Stimulated activated CD8-positive, alpha-beta memory T cell treated with anti-CD3 and anti-CD28 coated beads, Interleukin-7, amount 100 ng/mL, for 1 hour (primary cell): ENCODE results near the gene HS3ST1.

Experiments
- DNase-seq, 2 donors: peaks; one replicate each; pipeline ENCODE4 v3.0.0-alpha.2; 2020; ENCODE audit warnings: low read depth in 2 of 2

The HS3ST1 gene

DNA sequence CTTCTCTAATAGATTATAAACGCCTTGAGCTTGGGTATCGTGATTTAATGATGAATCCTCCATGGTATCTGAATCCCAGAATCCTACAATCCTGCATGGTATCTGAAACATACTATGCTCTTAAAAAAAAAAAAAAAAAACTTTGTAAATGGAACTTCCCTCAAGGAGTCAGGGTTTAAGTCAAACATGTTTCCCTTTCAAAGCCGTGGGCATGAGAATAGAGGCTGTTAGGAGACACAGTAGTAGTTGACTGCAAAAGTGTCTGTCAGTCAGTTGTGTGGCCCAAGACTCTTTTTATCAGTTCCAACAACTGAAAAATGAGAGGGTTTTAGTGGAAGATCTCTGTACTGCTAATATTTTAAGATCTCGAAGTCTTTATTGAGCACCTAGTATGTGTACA, 2.4 kb upstream of the HS3ST1 start:
- DNase-seq: no peak

DNA sequence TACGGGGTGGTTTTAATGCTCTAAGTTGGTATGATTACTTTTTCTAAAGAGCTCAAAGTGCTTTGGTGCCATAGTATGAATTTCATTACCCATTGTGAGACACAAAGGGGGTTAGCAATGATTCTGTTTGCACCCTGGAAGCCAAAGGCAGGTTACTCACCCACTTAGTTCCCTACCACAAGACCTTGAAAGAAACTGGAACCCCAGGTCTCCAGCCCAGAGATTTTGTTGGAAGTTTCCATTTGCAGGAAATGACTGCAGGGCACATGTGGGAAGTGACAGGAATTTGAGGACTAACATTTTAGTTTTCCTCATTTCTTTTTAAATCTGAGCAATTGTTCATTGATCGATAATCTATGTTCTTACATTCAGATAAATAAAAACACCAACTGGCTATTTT, 1.8 kb upstream of the HS3ST1 start:
- no peak for DNase-seq

DNA sequence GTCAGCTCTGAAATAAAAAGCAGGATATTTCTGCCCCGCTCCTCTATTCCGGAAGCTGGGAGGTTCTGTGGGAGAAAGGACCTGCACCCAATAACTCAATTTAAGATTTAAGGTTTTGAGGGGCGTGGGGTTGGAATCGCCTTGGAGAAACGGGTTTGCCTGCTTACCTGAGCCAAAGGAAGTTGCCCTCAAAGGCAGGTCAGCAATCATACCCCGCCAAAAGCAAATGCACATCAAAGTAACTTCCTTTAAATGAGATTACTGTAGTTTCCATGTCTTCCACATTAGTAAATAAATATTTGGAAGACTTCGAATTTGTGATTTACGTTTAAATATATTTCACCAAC, 978 bp upstream of the HS3ST1 start:
- no peak for DNase-seq

DNA sequence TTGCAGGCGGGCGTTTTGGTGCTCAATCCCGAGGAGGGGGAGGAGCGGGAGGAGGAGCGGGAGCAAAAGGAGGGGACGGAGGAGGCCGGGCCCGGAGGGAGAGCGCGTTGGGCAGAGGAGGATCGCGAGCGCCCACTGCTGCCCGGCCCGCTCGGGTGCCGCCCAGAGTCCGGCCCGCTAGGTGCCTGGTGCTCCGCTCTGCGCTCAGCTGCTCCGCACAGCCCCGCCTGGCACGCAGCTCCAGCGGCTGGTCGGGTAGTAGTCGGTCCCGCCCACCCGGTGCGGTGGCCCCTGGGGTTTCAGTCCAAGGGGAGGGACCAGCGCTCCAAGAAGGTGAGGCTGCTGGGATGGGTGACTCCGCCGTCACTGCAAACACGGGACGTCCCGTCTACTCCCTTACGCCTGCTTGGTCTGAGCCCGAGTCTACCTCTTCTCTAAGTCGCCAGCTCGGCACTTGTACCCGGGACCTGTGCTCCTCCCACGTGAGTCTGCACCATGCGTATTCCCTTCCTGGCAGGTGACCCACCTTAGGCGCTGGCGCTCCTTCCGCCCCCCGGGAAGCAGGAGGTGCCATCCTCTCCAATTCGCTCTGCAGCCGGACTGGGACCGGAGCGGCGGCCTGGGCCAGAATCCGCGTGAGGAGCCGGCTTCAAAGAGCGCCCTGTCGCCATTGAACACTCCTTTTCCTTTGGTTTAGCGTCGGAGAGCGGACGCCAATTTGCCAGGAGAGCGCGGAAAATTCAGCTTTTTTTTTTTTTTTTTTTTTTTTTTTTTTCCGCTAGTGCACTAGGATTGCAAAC, 405 bp upstream of the HS3ST1 start:
- DNase-seq: no peak

DNA sequence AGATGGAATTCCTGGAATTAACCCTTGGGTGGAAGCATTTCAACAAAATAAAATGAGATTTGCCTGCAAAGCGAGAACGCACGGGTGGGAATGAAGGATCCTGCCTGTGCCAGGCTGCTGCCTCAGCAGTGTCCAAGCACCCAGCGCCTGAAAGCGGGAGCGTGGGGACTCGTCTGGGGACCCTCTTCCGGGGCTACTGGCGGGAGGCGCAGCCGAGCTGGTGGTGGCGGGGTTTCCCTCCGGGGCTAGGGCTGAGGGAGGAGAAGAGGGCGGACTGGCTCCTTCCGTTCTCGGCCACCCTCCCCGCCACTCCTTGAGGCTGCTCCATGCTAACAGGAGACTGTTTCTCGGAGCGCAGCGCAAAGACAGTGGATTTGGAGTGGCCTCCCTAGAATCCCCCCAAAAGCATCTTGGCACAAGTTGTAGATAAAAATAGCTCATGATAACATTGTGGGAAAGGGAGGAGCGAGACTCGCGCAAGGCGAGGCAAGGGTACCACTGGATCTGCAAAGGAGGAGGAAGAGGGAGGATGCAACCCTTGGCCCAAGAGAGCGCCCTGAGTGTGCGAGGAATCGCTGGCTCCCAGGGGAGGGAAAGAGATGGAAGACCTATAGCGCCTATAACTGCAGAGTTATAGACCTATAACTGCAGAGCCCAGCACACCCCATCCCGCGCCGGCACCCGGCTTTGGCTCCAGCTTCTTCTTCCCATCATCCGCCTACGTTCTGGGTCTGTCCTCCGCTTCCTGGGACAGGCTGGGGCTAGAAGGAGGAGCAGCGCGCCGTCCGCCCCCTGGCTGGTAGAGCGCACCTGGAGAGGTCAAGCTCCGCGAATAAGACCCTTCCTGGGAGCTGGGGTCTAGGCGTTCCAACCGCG, 1.3 kb downstream of the HS3ST1 start:
- DNase-seq: no peak

DNA sequence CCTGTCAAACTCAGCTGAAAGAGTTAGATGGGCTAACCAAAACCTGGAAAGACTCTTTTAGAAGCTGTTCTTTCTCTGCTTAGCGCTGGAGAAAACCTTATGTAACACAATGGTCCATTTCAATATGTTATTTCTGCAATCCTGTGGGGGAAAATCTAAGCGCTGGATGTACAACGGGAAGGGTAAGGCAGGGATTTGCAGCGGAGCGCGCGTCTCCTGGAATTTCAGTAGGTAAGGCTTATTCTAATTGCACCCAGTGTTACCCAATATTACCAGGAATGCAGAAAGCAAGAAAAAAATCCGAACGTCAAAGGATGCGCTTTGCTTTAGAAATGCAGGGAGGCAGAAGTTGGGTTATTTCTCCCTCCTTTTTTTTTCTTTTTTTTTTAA, 2.0 kb downstream of the HS3ST1 start:
- no peak for DNase-seq

DNA sequence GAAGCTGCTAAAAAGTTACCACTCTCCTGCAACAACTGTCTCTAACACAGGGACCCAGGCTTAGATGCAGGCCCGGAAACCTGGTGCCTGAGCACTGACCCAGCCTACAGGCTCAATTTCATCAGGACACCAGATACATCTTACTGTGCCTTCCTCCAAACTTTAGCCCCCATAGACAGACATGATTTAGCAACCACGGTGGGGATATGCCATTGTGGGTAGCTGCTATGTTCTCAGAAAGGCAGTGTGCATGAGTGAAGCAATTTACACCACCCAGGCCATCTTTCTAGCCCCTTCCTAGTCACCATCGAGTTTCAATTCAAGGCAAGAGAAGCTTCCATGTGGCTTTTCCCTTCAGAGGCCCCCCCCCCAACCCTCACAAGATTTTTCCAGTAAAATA, 2.7 kb downstream of the HS3ST1 start:
- no peak for DNase-seq

DNA sequence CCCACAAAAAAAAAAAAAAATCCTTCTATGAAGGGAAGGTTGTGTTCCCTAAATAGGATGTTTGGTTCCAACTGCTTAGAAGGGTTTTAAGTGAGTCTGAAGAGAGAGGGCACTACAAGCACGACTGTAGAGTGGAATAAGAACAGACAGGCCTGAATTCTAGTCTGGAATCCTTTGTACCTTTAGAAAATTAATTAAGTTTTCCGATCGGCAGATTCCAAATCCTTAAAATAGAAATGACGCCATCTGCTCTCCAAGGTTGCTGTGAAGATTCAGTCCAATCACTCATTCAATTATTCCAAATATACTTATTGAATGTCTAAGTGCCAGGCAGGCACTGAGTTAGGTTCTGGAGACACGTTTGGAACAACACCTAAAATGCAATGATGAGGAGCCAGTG, 3.8 kb downstream of the HS3ST1 start:
- DNase-seq: no peak

DNA sequence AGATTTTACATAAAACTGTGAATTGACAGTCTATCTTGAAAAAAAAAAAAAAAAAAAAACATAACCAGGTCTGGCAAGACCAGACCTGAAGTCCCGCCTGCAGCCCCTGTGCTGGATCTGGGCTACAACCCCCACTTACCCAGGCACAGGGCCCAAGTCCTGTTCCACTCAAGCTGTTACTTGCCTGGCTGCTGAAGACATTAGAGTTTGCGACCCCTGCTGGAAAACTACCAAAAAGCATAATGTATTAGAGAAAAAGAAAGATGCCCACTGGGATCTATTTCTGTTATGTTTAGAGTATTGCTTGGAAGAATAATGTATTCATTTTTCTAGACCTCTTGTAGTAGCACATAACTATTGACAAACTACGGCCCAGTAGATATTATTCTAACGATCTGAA, 4.7 kb downstream of the HS3ST1 start:
- DNase-seq: no peak

DNA sequence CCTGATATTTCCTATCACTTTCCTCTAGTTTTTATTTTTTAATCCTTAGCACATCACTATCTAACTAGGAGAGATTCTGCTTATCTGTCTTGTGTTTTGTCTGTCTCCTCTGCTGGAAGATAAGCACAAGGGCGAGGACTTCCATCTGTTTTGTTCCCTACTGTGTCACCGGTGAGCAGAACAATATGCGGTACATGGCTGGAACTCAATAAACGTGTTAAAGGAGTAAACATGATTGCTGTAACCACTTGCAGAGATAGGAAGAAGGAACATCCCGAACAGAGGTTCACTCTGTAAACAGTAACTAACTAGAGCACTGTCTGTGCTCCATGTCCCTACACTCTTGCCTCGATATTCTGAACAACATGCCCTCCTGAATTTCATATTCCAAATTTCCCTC, 5.2 kb downstream of the HS3ST1 start:
- DNase-seq: no peak

DNA sequence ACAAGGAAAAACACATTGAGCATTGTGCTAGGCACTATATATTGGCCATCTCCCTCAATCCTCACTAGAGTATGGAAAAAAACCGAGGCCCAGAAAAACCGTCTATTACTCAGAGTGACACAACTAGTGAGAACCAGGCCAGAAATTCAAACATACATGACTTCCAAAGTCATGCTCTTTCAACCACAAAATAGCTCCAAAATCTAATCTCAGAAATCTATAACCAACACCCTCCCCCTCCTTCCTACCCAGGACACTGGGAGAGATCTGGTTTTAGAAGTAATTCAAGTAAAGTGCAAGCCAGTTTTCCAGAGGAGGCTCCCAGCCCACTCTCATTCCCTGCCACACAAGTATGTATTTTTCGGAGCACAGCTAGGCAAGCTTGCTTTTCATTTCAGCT, 7.6 kb downstream of the HS3ST1 start:
- no peak for DNase-seq

DNA sequence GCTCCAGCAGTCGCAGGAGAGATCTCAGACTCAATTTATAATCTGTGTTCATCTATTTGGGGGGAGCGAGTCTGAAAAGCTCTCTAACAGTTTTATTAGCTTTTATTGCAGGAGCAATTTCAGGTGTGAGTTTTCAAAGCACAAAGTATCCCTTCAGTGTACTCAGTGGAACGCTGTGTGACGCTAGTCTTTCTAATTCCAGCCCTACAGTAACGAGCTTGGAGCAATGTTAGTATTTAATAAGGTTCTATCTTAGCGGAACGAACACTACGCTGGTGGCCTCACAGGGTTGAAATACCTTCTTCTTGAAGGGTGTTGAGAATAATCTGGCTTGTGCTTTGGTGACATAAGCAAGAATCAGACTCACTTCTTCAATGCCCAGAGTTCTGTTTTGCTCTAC, 8.4 kb downstream of the HS3ST1 start:
- DNase-seq: no peak

DNA sequence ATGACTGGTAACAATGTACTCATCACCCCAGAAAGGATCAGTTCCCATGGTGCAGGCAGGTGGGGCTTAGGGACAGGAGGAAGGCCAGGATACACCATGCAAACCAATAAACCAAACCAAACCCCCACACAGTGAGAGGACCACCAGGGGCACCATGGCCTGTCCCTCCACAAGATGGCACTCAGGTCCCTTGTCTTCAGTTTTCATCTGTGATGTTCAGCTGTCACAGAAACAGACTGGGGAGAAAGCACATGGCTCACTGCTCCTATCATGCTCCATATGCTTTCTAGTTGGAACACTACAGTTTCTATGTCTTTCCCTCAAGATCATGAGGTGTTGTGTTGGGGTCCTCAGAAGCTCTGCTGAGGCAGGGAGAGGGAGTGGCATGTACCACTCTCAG, 10.1 kb downstream of the HS3ST1 start:
- no peak for DNase-seq

DNA sequence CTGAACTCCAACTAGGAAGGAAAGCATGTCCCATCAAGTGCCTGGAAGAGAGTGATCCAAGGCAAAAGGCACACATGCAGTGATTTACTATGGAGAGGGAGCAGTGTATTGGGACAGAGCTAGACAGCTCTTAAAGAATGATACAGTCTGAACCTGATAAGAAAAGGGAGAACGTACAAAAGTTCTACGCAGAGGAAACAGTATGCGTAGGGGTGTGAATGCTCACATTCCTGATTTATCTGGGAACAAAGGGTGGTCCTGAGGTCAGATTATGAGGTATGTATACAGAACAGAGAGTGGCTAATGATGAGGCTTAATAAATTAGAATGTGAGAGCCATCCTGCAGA, 12.0 kb downstream of the HS3ST1 start:
- no peak for DNase-seq

DNA sequence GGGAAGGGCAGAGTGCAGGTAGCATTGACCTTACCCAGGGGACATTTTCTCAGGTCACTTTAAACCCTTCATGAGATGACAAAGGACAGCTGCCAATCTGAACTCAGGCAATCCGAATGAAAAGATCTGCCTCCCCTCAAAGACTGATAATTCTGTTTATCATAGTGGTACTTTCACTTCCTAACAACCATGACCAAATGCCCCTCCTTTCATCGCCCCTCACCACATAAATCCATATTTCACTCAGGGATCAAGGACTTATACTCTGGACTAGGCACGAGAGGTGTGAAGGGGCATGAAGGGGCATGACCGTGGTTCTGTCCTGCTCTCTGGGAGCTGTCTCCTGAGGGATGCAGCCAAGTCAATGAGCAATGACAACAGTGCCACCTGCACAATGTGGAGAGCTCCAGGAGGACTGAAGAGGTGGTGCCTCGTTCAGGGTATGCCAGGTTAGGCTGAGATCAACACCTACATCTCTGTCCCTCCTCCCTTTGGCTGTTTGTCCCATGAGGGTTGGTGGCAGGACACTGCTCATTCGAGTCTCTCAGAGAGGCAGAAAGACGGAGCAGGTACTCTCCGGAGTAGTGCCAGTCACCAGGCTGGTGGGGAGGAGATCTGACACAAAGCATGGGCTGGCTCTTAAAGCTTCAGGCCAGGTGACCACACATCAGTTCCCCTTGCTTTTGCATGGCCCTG, 12.5 kb downstream of the HS3ST1 start:
- no peak for DNase-seq

DNA sequence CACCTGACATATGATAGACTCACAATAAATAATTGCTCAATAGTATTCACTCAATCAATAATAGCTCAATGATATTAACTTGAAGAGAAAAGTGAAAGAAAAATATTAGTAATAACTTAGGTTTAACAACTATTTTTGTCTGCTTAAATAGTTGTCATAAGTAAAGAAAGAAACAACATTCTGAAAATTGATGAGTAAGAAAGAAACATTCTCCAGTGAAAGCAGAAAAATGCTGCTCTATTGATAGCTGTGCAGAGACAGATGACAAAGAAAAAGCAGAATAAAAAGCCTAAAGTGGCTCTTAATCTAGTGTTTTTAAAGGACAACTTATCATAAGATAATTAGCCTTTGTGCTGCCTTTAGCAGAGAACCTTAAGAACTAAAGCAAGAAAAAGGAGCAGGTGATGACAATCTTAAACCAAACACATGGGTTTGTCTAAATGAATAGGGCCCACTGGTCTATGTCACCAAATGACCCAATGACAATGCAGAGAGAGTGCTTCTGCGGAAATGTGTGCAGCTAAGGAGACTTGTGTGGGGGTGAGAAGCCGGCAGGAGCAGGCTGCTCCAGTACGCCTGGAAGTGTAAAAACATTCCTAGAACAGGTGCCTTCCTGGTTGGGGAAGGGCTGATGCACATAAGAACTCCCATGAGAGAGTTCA, 13.2 kb downstream of the HS3ST1 start:
- no peak for DNase-seq

DNA sequence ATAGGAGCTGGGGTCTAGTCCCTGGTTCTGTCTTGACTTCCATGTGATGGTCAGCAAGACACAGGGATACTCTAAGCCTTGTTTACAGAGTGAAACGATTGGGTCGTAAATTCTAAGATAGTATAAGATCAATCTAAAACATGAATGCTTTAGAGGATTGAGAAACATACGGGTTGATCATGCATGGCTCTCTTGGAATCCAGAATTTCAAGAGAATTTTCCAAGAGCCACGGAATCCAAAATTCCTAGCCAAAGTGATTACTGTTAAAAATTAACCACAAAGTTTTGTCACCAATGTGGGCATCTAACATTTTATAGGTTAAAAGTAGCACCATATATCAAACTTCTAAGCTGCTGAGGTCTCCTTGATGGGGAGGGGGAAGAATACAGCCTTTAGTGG, 16.5 kb downstream of the HS3ST1 start:
- no peak for DNase-seq

DNA sequence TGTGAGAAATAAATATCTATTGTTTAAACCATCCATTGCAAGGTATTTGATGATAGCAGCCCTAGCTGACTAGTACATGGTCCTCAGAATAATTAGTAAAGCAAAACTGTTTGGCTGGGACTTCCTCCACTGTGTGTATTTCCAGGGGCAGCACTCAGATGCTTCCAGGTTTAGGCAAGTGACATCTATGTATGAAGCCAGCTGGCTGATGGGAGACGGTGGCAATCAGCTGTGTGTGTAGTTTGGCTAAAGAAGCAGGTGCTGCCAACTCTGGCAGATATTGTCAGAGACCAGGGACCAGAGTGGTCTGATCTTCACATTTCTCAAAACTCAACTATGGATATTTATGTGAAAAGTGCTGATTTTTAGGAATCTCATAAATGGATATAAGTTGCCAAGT, 19.1 kb downstream of the HS3ST1 start:
- no peak for DNase-seq

DNA sequence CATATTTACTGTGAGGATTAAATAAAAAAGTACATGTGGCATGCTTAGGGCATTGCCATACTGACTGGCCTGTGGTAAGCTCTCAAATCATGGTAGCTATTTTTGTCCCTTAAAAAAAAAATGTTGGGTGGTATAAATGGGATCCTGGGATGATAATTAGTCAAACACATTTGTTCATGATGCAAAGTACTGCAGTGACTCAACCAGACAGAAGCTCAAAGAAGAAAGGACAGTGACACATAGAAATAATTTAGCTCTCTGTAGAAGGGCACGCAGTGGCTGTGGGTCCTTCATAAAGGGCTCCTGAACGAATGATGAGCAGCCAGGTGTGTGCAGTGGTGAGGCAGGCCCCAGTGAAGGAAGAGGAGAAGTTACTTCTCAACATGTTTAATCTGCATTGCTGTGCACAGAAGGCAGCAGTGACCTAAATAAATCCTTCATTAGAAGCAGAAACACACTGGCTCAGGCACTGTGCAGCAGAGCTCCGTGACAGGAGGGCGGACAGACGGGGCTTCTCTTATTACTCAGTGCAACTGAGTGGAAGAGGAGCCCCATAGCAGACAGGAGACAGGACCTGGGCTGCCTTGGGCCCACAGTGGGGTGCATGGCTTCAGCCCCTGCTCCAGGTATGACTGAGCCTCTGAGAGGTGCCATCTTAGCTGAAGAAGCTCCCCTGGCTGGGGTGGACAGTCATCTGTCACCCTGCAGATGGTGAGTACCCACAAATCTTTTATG, 20.3 kb downstream of the HS3ST1 start:
- no peak for DNase-seq

DNA sequence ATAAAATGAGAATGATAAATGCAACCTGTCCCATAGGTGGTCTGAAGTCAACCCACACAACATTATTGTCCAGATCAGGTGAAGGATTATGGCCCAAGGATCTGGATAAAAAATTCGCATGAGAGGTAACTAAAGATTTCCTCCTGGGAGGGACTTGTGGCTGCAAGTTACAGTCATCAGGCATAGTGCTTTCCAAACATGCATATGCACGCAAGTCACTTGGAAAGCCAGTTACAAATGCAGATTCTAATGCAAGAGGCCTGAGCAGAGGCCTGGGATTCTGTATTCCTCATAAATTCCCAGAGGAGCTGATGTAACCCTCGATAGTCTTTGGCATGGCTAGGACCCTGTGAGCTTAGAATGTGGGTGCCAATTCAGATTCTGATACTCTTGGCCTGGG, 21.1 kb downstream of the HS3ST1 start:
- DNase-seq: no peak

DNA sequence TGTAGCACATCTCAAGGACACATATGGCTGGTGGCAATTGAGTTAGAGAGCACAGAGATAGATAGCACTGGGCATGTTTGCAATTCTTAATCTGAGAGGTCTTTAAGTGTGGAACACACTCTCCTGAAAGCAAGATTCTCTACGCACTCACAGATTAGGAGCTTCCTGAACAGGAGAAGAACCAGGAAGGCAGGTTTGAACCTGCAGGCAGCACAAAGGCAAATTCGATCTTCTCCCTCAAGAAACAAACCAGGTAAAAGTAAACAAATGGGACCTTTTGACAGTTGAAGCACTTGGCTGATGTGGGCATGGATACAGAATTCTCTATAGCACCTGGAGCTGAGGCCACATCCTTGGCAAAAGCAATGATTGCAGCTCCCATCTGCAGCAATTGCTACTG, 24.3 kb downstream of the HS3ST1 start:
- no peak for DNase-seq

DNA sequence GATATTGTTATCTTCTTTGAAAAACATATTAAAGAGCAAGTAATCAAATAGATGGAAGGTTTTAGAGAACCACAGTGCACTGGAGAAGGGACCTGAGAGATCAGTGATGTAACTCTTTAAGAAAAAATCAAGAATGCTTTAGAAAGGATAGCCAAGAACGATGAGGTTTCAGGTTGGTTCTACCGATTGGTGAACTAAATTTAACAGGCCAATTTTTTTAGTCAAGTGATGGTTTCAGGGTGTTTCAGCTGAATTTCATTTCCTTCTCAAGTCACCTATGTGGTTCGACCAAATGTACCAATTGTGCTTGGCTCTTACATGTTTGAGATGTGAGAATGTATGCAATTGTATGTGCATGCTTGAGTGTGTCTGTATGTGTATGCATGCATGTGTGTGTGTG, 26.5 kb downstream of the HS3ST1 start:
- no peak for DNase-seq
